ENCODE measurements around the gene TNFRSF19.

DNA sequence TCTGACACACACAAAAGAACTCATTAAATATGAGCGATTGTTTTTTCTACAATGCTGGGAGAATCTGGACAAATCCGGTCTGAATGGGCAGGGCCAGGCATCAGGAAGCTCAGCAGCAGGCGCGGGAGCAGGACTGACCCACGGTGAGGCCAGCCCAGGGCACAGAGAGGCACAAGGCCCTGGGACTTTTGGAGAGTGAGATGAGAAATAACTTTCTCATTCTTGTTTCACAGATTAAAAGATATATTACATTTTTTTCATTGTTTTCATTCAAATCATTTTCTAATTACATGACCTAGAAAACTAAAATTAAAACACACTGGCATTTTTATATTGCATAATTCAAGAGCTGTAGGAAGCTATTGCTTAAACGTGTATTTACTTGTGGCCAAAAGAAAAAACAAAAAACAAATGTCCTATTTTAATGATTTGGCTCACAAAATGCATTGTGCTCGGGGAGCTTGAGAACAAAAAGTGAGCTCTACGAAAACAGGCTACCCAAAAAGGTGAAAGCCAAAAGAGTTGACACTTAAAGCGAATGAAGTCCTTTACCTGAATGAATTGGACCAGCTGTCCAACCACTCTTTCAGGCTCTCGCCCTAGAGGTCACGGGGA is 133.1 kb downstream of the TNFRSF19 start:
- TF ChIP-seq, protein P1, sequence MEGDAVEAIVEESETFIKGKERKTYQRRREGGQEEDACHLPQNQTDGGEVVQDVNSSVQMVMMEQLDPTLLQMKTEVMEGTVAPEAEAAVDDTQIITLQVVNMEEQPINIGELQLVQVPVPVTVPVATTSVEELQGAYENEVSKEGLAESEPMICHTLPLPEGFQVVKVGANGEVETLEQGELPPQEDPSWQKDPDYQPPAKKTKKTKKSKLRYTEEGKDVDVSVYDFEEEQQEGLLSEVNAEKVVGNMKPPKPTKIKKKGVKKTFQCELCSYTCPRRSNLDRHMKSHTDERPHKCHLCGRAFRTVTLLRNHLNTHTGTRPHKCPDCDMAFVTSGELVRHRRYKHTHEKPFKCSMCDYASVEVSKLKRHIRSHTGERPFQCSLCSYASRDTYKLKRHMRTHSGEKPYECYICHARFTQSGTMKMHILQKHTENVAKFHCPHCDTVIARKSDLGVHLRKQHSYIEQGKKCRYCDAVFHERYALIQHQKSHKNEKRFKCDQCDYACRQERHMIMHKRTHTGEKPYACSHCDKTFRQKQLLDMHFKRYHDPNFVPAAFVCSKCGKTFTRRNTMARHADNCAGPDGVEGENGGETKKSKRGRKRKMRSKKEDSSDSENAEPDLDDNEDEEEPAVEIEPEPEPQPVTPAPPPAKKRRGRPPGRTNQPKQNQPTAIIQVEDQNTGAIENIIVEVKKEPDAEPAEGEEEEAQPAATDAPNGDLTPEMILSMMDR (IDR thresholded peaks at IDR 0.05) = no peak
- no peak for TF ChIP-seq POLR2A (IDR thresholded peaks at IDR 0.05)

Measured in thyroid gland (tissue), 4 donors.